Measurements from ENCODE around the gene RNU2-1.
"Not testable (repeated sequence)": the region's sequence is repeated elsewhere in the genome, so short reads cannot be mapped to it uniquely, and the experiment has no call there.

GRCh38 chr17:43203013-43203412 lies 30.8 kb downstream of the RNU2-1 start:
- not testable (repeated sequence) for TF ChIP-seq POLR2A (IDR thresholded peaks at IDR 0.05)
- TF ChIP-seq, protein P1, sequence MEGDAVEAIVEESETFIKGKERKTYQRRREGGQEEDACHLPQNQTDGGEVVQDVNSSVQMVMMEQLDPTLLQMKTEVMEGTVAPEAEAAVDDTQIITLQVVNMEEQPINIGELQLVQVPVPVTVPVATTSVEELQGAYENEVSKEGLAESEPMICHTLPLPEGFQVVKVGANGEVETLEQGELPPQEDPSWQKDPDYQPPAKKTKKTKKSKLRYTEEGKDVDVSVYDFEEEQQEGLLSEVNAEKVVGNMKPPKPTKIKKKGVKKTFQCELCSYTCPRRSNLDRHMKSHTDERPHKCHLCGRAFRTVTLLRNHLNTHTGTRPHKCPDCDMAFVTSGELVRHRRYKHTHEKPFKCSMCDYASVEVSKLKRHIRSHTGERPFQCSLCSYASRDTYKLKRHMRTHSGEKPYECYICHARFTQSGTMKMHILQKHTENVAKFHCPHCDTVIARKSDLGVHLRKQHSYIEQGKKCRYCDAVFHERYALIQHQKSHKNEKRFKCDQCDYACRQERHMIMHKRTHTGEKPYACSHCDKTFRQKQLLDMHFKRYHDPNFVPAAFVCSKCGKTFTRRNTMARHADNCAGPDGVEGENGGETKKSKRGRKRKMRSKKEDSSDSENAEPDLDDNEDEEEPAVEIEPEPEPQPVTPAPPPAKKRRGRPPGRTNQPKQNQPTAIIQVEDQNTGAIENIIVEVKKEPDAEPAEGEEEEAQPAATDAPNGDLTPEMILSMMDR (IDR thresholded peaks at IDR 0.05), result not testable (repeated sequence)

Measured in testis (tissue), 2 donors.